ENCODE data around the gene PDIA4. TPM values are rescaled to one million over a fixed set of nuclear protein-coding genes. Genes with fewer than 3 reads are reported as not detected.

Gene PDIA4
- total and polyA plus RNA-seq, 2 of the 8 experiments (the other 6 are each of a cell fraction or from before 2014, with no cell fraction given): 119 to 303 TPM

DNA sequence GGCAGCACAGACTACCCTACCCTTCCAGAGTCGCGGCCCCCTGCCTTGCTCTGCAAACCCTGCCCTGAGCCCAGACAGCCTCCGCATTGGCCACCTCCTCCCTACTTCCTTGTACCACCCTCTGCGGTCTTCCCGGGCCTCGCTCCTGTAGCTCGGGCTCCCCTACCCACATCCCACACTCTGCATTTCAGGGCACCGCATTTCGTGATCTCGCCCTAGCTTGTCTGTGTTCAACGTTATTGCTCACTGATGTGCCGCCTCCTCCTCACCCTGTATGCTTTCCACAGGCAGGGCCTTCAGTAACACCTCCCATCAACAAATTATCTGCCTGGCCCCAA, 6.6 kb downstream of the PDIA4 start:
- H4K20me1 ChIP-seq (replicated peaks in 1 of 2; ENCODE audit: control insufficient read depth in 1 of 2, insufficient read depth in 2 of 2, low read length in 2 of 2): peaks cover 3 to 18% of the 10 kb centered on the region in 2 experiments
- no peak overlapping the region for H2BK120ac ChIP-seq (replicated peaks; ENCODE audit: low read depth, low read length)
- CTCF ChIA-PET (ENCODE audit: partially characterized antibody): interaction anchor here (1.3 to 6.6 kb wide), 4 partner anchors 8 to 82 kb away, joined by 3 to 44 read pairs (median 4); no protein-coding TSS in a partner anchor
- peaks cover 10 to 36% (median 20%) of the 10 kb centered on the region in 4 experiments for H3K36me3 ChIP-seq (ENCODE audit: control insufficient read depth in 2 of 4, insufficient read depth in 4 of 4, low read length in 3 of 4)
- no peak overlapping the region for H4K8ac ChIP-seq (ENCODE audit: extremely low read depth, insufficient read depth, low read length)
- H3K4me1 ChIP-seq (replicated peaks in 1 of 4; ENCODE audit: control insufficient read depth in 3 of 4, insufficient read depth in 4 of 4, low read length in 3 of 4): peaks cover 4 to 16% (median 9%) of the 10 kb centered on the region in 4 experiments
- no peak overlapping the region for H4K91ac ChIP-seq (replicated peaks; ENCODE audit: insufficient read length, low read length)
- H2BK5ac ChIP-seq (ENCODE audit: low read depth, low read length): 0 out of 2 replicates have a peak overlapping the region, but pooled peaks have one; percentile 52
- H2AK5ac ChIP-seq (ENCODE audit: low read depth, low read length): no peak overlapping the region
- H3K23ac ChIP-seq (ENCODE audit: insufficient read length): no peak overlapping the region
- no peak overlapping the region for H3K14ac ChIP-seq (ENCODE audit: insufficient read length)
- 95% methylated on average over 12 of the region's 12 CpGs; no CpG with 5 or more reads in 1 of the 2 experiments for whole genome bisulfite sequencing, 2 experiments (ENCODE audit: extremely low coverage in 1 of 2, insufficient coverage in 1 of 2, insufficient read length in 1 of 2, insufficient replicate concordance in 2 of 2, low coverage in 1 of 2, low lambda C conversion rate in 2 of 2, missing lambda C conversion rate in 1 of 2)
- H3K56ac ChIP-seq (replicated peaks; ENCODE audit: insufficient read length, low read depth, low read length): no peak overlapping the region
- no peak overlapping the region for H3K27ac ChIP-seq (ENCODE audit: low read depth, low read length)
- H2AFZ ChIP-seq (ENCODE audit: low read length): no peak overlapping the region
- H3K23me2 ChIP-seq (ENCODE audit: low read depth, low read length): no peaks in the 10 kb centered on the region
- no peak overlapping the region for H3K4me3 ChIP-seq (ENCODE audit: extremely low read depth in 1 of 4, insufficient read depth in 2 of 4, low read depth in 3 of 4, low read length in 4 of 4)
- no peaks in the 10 kb centered on the region for H3K9me3 ChIP-seq (ENCODE audit: insufficient read depth in 2 of 2, low read depth in 1 of 2, low read length in 1 of 2)
- no peak overlapping the region for H4K5ac ChIP-seq (ENCODE audit: insufficient read length, low read depth, low read length)
- no peak overlapping the region for H3K4me2 ChIP-seq (ENCODE audit: insufficient read depth in 1 of 2, low read depth in 2 of 2, low read length in 2 of 2)
- no peaks in the 10 kb centered on the region for H3K27me3 ChIP-seq (replicated peaks in 1 of 4; ENCODE audit: control insufficient read depth in 3 of 4, extremely low read depth in 1 of 4, insufficient read depth in 3 of 4, low read length in 3 of 4)
- H3K79me2 ChIP-seq (ENCODE audit: control insufficient read depth in 1 of 2, insufficient read depth in 2 of 2, low read length in 2 of 2): peaks cover 11 to 55% of the 10 kb centered on the region in 2 experiments
- no peak overlapping the region for H3K9ac ChIP-seq (replicated peaks in 1 of 4; ENCODE audit: extremely low read depth in 1 of 4, low read depth in 3 of 4, low read length in 3 of 4)
- no peak overlapping the region for H2BK12ac ChIP-seq (ENCODE audit: low read depth, low read length)
- peaks cover 16% of the 10 kb centered on the region for H3K79me1 ChIP-seq (ENCODE audit: low read depth, low read length)
- no peak for FAIRE-seq
- no peak overlapping the region for H2BK15ac ChIP-seq (ENCODE audit: low read length)
- H3K4ac ChIP-seq (replicated peaks; ENCODE audit: insufficient read length, low read depth, low read length): no peak overlapping the region
- H3K18ac ChIP-seq (ENCODE audit: extremely low read depth, low read length): no peak overlapping the region; the same call in 1 of the 2 replicates
- TF ChIP-seq CTBP2 (IDR thresholded peaks at IDR 0.05; ENCODE audit: borderline replicate concordance, insufficient read depth, insufficient read length, low read length) (no peak), EZH2 (IDR thresholded peaks at IDR 0.05; ENCODE audit: low read depth, low read length, severe bottlenecking) (no peak), RFX5 (IDR thresholded peaks at IDR 0.05; ENCODE audit: borderline replicate concordance, low read depth, low read length) (no peak), POU5F1 (IDR thresholded peaks at IDR 0.05; ENCODE audit: low read depth, low read length) (no peak), CHD2 (IDR thresholded peaks at IDR 0.05; ENCODE audit: low read length) (no peak), TAF7 (optimal IDR thresholded peaks at IDR 0.05; ENCODE audit: borderline replicate concordance, low read depth, low read length) (no peak), SIX5 (IDR thresholded peaks at IDR 0.05; ENCODE audit: low read depth, low read length) (no peak), BCL11A (IDR thresholded peaks at IDR 0.05; ENCODE audit: low read depth in 2 of 2, low read length in 2 of 2) (no peak)
- TF ChIP-seq, protein P1, sequence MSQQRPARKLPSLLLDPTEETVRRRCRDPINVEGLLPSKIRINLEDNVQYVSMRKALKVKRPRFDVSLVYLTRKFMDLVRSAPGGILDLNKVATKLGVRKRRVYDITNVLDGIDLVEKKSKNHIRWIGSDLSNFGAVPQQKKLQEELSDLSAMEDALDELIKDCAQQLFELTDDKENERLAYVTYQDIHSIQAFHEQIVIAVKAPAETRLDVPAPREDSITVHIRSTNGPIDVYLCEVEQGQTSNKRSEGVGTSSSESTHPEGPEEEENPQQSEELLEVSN (IDR thresholded peaks at IDR 0.05): no peak
- DNase-seq (ENCODE audit: low read depth in 1 of 2, low spot score in 2 of 2): no peak
- POLR2A ChIA-PET (ENCODE audit: partially characterized antibody): interaction anchor here (1.0 to 1.8 kb wide), 2 partner anchors 10 to 15 kb away, joined by 3 to 5 read pairs; no protein-coding TSS in a partner anchor
- H2BK20ac ChIP-seq (ENCODE audit: low read length): no peak overlapping the region
